ENCODE data around the gene SCAI.

DNA sequence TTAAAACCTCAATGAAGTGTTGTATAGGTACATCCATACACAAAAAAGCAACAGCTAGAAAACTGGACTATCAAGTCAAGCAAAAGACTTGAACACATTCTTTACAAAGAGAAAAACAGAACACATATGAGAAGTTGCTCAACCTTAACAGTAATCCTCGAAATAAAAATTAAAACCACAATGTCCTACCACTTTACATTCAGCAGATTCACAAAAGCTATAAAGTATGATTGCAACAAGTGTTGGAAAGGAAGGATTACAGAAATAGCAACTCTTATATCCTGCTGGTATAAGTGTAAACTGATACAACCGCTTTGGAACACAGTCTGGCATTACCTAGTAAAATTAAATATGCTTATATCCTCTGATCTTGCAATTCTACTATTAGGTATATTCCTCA lies 173.9 kb downstream of the SCAI start:
- TF ChIP-seq, protein P1, sequence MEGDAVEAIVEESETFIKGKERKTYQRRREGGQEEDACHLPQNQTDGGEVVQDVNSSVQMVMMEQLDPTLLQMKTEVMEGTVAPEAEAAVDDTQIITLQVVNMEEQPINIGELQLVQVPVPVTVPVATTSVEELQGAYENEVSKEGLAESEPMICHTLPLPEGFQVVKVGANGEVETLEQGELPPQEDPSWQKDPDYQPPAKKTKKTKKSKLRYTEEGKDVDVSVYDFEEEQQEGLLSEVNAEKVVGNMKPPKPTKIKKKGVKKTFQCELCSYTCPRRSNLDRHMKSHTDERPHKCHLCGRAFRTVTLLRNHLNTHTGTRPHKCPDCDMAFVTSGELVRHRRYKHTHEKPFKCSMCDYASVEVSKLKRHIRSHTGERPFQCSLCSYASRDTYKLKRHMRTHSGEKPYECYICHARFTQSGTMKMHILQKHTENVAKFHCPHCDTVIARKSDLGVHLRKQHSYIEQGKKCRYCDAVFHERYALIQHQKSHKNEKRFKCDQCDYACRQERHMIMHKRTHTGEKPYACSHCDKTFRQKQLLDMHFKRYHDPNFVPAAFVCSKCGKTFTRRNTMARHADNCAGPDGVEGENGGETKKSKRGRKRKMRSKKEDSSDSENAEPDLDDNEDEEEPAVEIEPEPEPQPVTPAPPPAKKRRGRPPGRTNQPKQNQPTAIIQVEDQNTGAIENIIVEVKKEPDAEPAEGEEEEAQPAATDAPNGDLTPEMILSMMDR (IDR thresholded peaks at IDR 0.05): no peak
- no peak for TF ChIP-seq POLR2A (IDR thresholded peaks at IDR 0.05; ENCODE audit: low read depth)
- no peak for TF ChIP-seq EP300 (IDR thresholded peaks at IDR 0.05)
